Measurements from ENCODE around the gene NAA40.

- TF ChIP-seq CTCF (IDR thresholded peaks at IDR 0.05; ENCODE audit: low read depth, low read length, poor library complexity, severe bottlenecking) = no peak
- TF ChIP-seq EZH2phosphoT487 (IDR thresholded peaks at IDR 0.05; ENCODE audit: borderline replicate concordance, low read length) = no peak
These were observed 66.9 kb downstream of the NAA40 start for GRCh38 chr11:64005691-64006090.

Measured in DOHH2 (cell line).